H1 (cell line): Measurements from ENCODE around the gene DYNLL1. TPM values are rescaled to one million over a fixed set of nuclear protein-coding genes. Genes with fewer than 3 reads are reported as not detected.
A peak's percentile ranks its signal among the peaks of the same experiment; 100 is the strongest.

Source experiments
- BRCA1 ChIP-seq: IDR thresholded peaks from 2 replicates; pipeline ENCODE4 v1.6.1; 2012; ENCODE audit warnings: low read depth, low read length, improper control_type of control experiment
- CEBPB ChIP-seq: IDR thresholded peaks from 2 replicates; pipeline ENCODE4 v1.6.1; 2012; ENCODE audit warnings: low read depth, low read length
- CHD2 ChIP-seq: IDR thresholded peaks from 2 replicates; pipeline ENCODE4 v1.6.1; 2012; ENCODE audit warnings: low read length, improper control_type of control experiment
- CTCF ChIP-seq, 3 experiments: IDR thresholded peaks; 1 replicate in 2 of 3; 2 replicates in 1 of 3; pipeline versions ENCODE4 v1.5.1 to v1.6.1; 2011; ENCODE audit warnings: low read length in 3 of 3, mild to moderate bottlenecking in 3 of 3, inconsistent platforms in 2 of 3, low read depth in 1 of 3, moderate library complexity in 1 of 3; ENCODE audit not compliant: insufficient read depth in 1 of 3; ENCODE audit errors: control extremely low read depth in 1 of 3
- GTF2F1 ChIP-seq: IDR thresholded peaks from 2 replicates; pipeline ENCODE4 v1.6.1; 2012; ENCODE audit warnings: low read depth, low read length, improper control_type of control experiment, borderline replicate concordance
- KDM5A ChIP-seq: fragments of 200-600 bp; IDR thresholded peaks from 2 replicates; pipeline ENCODE4 v1.7.1; 2012; ENCODE audit warnings: mild to moderate bottlenecking, low read length, inconsistent platforms, mixed read lengths
- NANOG ChIP-seq: IDR thresholded peaks from 2 replicates; pipeline ENCODE4 v1.6.1; 2011; ENCODE audit warnings: low read length, low read depth, mild to moderate bottlenecking, inconsistent platforms; ENCODE audit not compliant: insufficient read depth, poor library complexity, severe bottlenecking
- PHF8 ChIP-seq: fragments of 200-600 bp; sonication (generic); conservative IDR thresholded peaks from 2 replicates; pipeline ENCODE4 v1.7.1; 2012; ENCODE audit warnings: low read depth, mild to moderate bottlenecking, inconsistent platforms, low read length, moderate library complexity
- POLR2A ChIP-seq, 2 experiments: IDR thresholded peaks; 1 replicate in 1 of 2; 2 replicates in 1 of 2; pipeline ENCODE4 v1.6.1; 2011; ENCODE audit warnings: low read depth in 2 of 2, low read length in 2 of 2, mild to moderate bottlenecking in 2 of 2; ENCODE audit errors: control extremely low read depth in 1 of 2
- POLR2AphosphoS5 ChIP-seq: IDR thresholded peaks from 2 replicates; pipeline ENCODE4 v1.6.1; 2011; ENCODE audit warnings: low read depth, low read length
- RXRA ChIP-seq: IDR thresholded peaks from 2 replicates; pipeline ENCODE4 v1.6.1; 2011; ENCODE audit warnings: low read depth, mild to moderate bottlenecking, low read length, moderate library complexity; ENCODE audit not compliant: insufficient read depth
- SAP30 ChIP-seq: fragments of 300-600 bp; sonication (generic); IDR thresholded peaks from 2 replicates; pipeline ENCODE4 v1.7.1; 2012; ENCODE audit warnings: low read length, moderate library complexity, mild to moderate bottlenecking, inconsistent platforms; ENCODE audit not compliant: insufficient read depth, insufficient replicate concordance
- SIN3A ChIP-seq, 2 experiments: IDR thresholded peaks in 1 of 2; conservative IDR thresholded peaks in 1 of 2; 2 replicates each; pipeline ENCODE4 v1.6.1; 2011 to 2012; ENCODE audit warnings: low read length in 2 of 2, improper control_type of control experiment in 1 of 2, low read depth in 1 of 2, mild to moderate bottlenecking in 1 of 2
- SP4 ChIP-seq: IDR thresholded peaks from 2 replicates; pipeline ENCODE4 v1.6.1; 2012; ENCODE audit warnings: low read length, inconsistent platforms
- SUZ12 ChIP-seq: fragments of 200-600 bp; sonication (generic); IDR thresholded peaks from 2 replicates; pipeline ENCODE4 v1.6.1; 2012; ENCODE audit warnings: mild to moderate bottlenecking, inconsistent platforms, low read length, moderate library complexity, mixed read lengths
- TAF1 ChIP-seq: IDR thresholded peaks from 2 replicates; pipeline ENCODE4 v1.6.1; 2011; ENCODE audit warnings: mild to moderate bottlenecking, low read depth, low read length
- TAF7 ChIP-seq: optimal IDR thresholded peaks from 2 replicates; pipeline ENCODE3; 2011; ENCODE audit warnings: low read depth, mild to moderate bottlenecking, inconsistent platforms, low read length, moderate library complexity, borderline replicate concordance
- TBP ChIP-seq: IDR thresholded peaks from 2 replicates; pipeline ENCODE4 v1.6.1; 2011; ENCODE audit warnings: low read depth, low read length, improper control_type of control experiment
- TCF12 ChIP-seq: IDR thresholded peaks from 2 replicates; pipeline ENCODE4 v1.6.1; 2011; ENCODE audit warnings: low read depth, mild to moderate bottlenecking, low read length
- TEAD4 ChIP-seq: IDR thresholded peaks from 2 replicates; pipeline ENCODE4 v1.6.1; 2012; ENCODE audit warnings: low read depth, low read length, inconsistent platforms, mixed read lengths
- USF2 ChIP-seq: IDR thresholded peaks from 2 replicates; pipeline ENCODE4 v1.6.1; 2011; ENCODE audit warnings: low read length, improper control_type of control experiment
- YY1 ChIP-seq: IDR thresholded peaks from 2 replicates; pipeline ENCODE4 v1.6.1; 2011; ENCODE audit warnings: low read depth, mild to moderate bottlenecking, low read length
- polyA plus RNA-seq, 7 experiments: library from polyadenylated mRNA; depleted of rRNA in 3 of 7; stranded (reverse) in 5 of 7; unstranded in 2 of 7; fragments of >200 nt in 5 of 7; fragments of 200-250 nt in 2 of 7; gene quantifications; 1 replicate in 5 of 7; 2 replicates in 1 of 7; 4 replicates in 1 of 7; pipeline versions ENCODE4 v1.2.1 to v1.2.3, GENCODE V29; 2011 to 2013; ENCODE audit warnings: missing spikeins in 2 of 7, mixed read lengths in 2 of 7
- total RNA-seq: library from RNA; stranded (reverse); fragmentation: NEBNext Ultra II Directional; extraction: Animal tissue kit (Norgen Biotek cat#: 25700); gene quantifications from 2 replicates; pipeline ENCODE4 v1.2.1, GENCODE V29; 2021

The DYNLL1 gene
- total and polyA plus RNA-seq, 2 of the 8 experiments (the other 6 are each of a cell fraction or from before 2014, with no cell fraction given), result 423 to 488 TPM

- no peak for TF ChIP-seq SUZ12
- no peak for TF ChIP-seq KDM5A
- TF ChIP-seq CHD2, result peak; percentile 85
- peak; percentile 97 for TF ChIP-seq SP4
- no peak for TF ChIP-seq USF2
- TF ChIP-seq NANOG, result peak; percentile 1
- peak; percentile 93 for TF ChIP-seq TCF12
- peak; percentile 97 to 98 for TF ChIP-seq POLR2A (IDR thresholded peaks at IDR 0.05; ENCODE audit: control extremely low read depth in 1 of 2, low read depth in 2 of 2, low read length in 2 of 2)
- peak; percentile 97 for TF ChIP-seq POLR2AphosphoS5
- no peak for TF ChIP-seq CTCF (IDR thresholded peaks at IDR 0.05; ENCODE audit: control extremely low read depth in 1 of 3, insufficient read depth in 1 of 3, low read depth in 1 of 3, low read length in 3 of 3)
- no peak for TF ChIP-seq TEAD4
- TF ChIP-seq TAF1, result peak; percentile 99
- 0 out of 2 replicates have a peak, but pooled peaks have one; percentile 73 for TF ChIP-seq RXRA
- TF ChIP-seq BRCA1, result no peak
- TF ChIP-seq SIN3A (conservative IDR thresholded peaks at IDR 0.05 in 1 of 2, IDR thresholded peaks at IDR 0.05 in 1 of 2; ENCODE audit: low read depth in 1 of 2, low read length in 2 of 2), result peak; percentile 92 to 98
- TF ChIP-seq CEBPB, result no peak
- 0 out of 2 replicates have a peak, but pooled peaks have one; percentile 79 for TF ChIP-seq GTF2F1
- TF ChIP-seq TAF7, result peak; percentile 97
- TF ChIP-seq TBP, result peak; percentile 96
- TF ChIP-seq YY1, result no peak
- peak; percentile 4 for TF ChIP-seq SAP30
- TF ChIP-seq PHF8, result peak; percentile 89
Measured at GRCh38 chr12:120495731-120496412, at the start of gene DYNLL1 (continued).
